ENCODE data around the gene LDLRAP1. TPM values are rescaled to one million over a fixed set of nuclear protein-coding genes. Genes with fewer than 3 reads are reported as not detected.

LDLRAP1 gene
- total RNA-seq: 1.3 TPM

GRCh38 chr1:25543425-25544242, at the start of gene LDLRAP1:
LDLRAP1 (plus strand) TSS chr1:25543606; CDS start chr1:25543699, 93 bp downstream.

GRCh38 chr1:25616095-25616986, 72.9 kb downstream of the LDLRAP1 start, which contains the start of gene MAN1C1:
MAN1C1 (plus strand) TSS chr1:25616791; CDS start chr1:25617798, 1,007 bp downstream.

Other genes with a start within 250 kb of the LDLRAP1 start
- 99.5 TPM for gene TMEM50A, start 205.3 kb upstream of the LDLRAP1 start, total RNA-seq
- not detected for gene RHCE, start 122.8 kb upstream of the LDLRAP1 start, total RNA-seq
- 73.2 TPM for gene MACO1, start 112.7 kb upstream of the LDLRAP1 start, total RNA-seq
- gene MAN1C1, start 73.2 kb downstream of the LDLRAP1 start, total RNA-seq: 14.7 TPM